Adipocyte (in vitro differentiated cells): Measurements from ENCODE around the gene SCARB1.

Experiments
- DNase-seq: peaks from one replicate; pipeline ENCODE4 v3.0.0-alpha.2; 2015; ENCODE audit warnings: low read depth
- H3K27me3 ChIP-seq: replicated peaks from 2 replicates; pipeline ENCODE4 v1.7.0; 2013; ENCODE audit warnings: mild to moderate bottlenecking, low read length, moderate library complexity; ENCODE audit not compliant: control insufficient read depth, insufficient read depth
- H3K36me3 ChIP-seq: 2 replicates; pipeline ENCODE4 v1.7.0; 2013; ENCODE audit warnings: low read length, mild to moderate bottlenecking, moderate library complexity; ENCODE audit not compliant: control insufficient read depth, insufficient read depth, severe bottlenecking
- H3K4me1 ChIP-seq: 2 replicates; pipeline ENCODE4 v1.7.0; 2013; ENCODE audit warnings: mild to moderate bottlenecking, low read length, moderate library complexity; ENCODE audit not compliant: control insufficient read depth, insufficient read depth
- H3K4me3 ChIP-seq: 2 replicates; pipeline ENCODE4 v1.7.0; 2013; ENCODE audit warnings: mild to moderate bottlenecking, low read length, moderate library complexity
- H3K9ac ChIP-seq: 2 replicates; pipeline ENCODE4 v1.7.0; 2013; ENCODE audit warnings: mild to moderate bottlenecking, low read length, moderate library complexity
- H3K9me3 ChIP-seq: 2 replicates; pipeline ENCODE4 v1.7.0; 2013; ENCODE audit warnings: mild to moderate bottlenecking, low read length, moderate library complexity; ENCODE audit not compliant: control insufficient read depth

Gene SCARB1

GRCh38 chr12:124834822-124835221 is 28.8 kb downstream of the SCARB1 start:
- Histone ChIP-seq H3K4me3 (no peak overlapping the region), H3K4me1 (peaks cover 23% of the 10 kb centered on the region), H3K36me3 (no peaks in the 10 kb centered on the region), H3K27me3 (no peaks in the 10 kb centered on the region), H3K9ac (no peak overlapping the region), H3K9me3 (no peaks in the 10 kb centered on the region)
- DNase-seq: no peak

- Histone ChIP-seq H3K36me3 (no peaks in the 10 kb centered on the region), H3K4me1 (peaks cover 35% of the 10 kb centered on the region), H3K9me3 (no peaks in the 10 kb centered on the region), H3K9ac (peak overlapping the region; percentile 33), H3K27me3 (no peaks in the 10 kb centered on the region), H3K4me3 (no peak overlapping the region)
- DNase-seq: no peak
These were observed 30.0 kb downstream of the SCARB1 start for GRCh38 chr12:124833693-124834122.

GRCh38 chr12:124832856-124833255 is 30.8 kb downstream of the SCARB1 start:
- Histone ChIP-seq H3K9me3 (no peaks in the 10 kb centered on the region), H3K9ac (no peak overlapping the region), H3K4me1 (peaks cover 34% of the 10 kb centered on the region), H3K4me3 (no peak overlapping the region), H3K27me3 (no peaks in the 10 kb centered on the region), H3K36me3 (no peaks in the 10 kb centered on the region)
- no peak for DNase-seq

GRCh38 chr12:124831590-124831989 is 32.1 kb downstream of the SCARB1 start:
- Histone ChIP-seq H3K9me3 (no peaks in the 10 kb centered on the region), H3K4me3 (no peak overlapping the region), H3K9ac (no peak overlapping the region), H3K4me1 (peaks cover 33% of the 10 kb centered on the region), H3K27me3 (no peaks in the 10 kb centered on the region), H3K36me3 (no peaks in the 10 kb centered on the region)
- DNase-seq: no peak

GRCh38 chr12:124830306-124830705 is 33.4 kb downstream of the SCARB1 start:
- no peak overlapping the region for H3K9ac ChIP-seq
- H3K27me3 ChIP-seq: no peaks in the 10 kb centered on the region
- H3K36me3 ChIP-seq: no peaks in the 10 kb centered on the region
- H3K4me3 ChIP-seq: no peak overlapping the region
- H3K9me3 ChIP-seq: no peaks in the 10 kb centered on the region
- DNase-seq: no peak
- H3K4me1 ChIP-seq: peaks cover 33% of the 10 kb centered on the region

- no peaks in the 10 kb centered on the region for H3K27me3 ChIP-seq
- no peak for DNase-seq
- no peaks in the 10 kb centered on the region for H3K9me3 ChIP-seq
- no peak overlapping the region for H3K9ac ChIP-seq
- H3K4me3 ChIP-seq: no peak overlapping the region
- H3K4me1 ChIP-seq: peaks cover 33% of the 10 kb centered on the region
- H3K36me3 ChIP-seq: no peaks in the 10 kb centered on the region
These were observed 33.9 kb downstream of the SCARB1 start for GRCh38 chr12:124829708-124830304.

- H3K4me1 ChIP-seq: peaks cover 31% of the 10 kb centered on the region
- peak; percentile 82 for DNase-seq
These were observed 34.5 kb downstream of the SCARB1 start for GRCh38 chr12:124829008-124829707.

GRCh38 chr12:124828264-124829007 is 35.2 kb downstream of the SCARB1 start:
- peaks cover 23% of the 10 kb centered on the region for H3K4me1 ChIP-seq
- H3K36me3 ChIP-seq: no peaks in the 10 kb centered on the region
- no peaks in the 10 kb centered on the region for H3K9me3 ChIP-seq
- H3K4me3 ChIP-seq: peak overlapping the region; percentile 35
- H3K9ac ChIP-seq: peak overlapping the region; percentile 65
- no peak for DNase-seq
- no peaks in the 10 kb centered on the region for H3K27me3 ChIP-seq

More at GRCh38 chr12:124829008-124829707, 34.5 kb downstream of the SCARB1 start:
- Histone ChIP-seq H3K27me3 (no peaks in the 10 kb centered on the region), H3K9ac (peak overlapping the region; percentile 65), H3K9me3 (no peaks in the 10 kb centered on the region), H3K36me3 (no peaks in the 10 kb centered on the region), H3K4me3 (peak overlapping the region; percentile 35)

GRCh38 chr12:124827588-124828184 is 36.0 kb downstream of the SCARB1 start:
- Histone ChIP-seq H3K4me3 (no peak overlapping the region), H3K9me3 (no peaks in the 10 kb centered on the region), H3K4me1 (peaks cover 21% of the 10 kb centered on the region), H3K27me3 (no peaks in the 10 kb centered on the region), H3K9ac (no peak overlapping the region), H3K36me3 (no peaks in the 10 kb centered on the region)
- no peak for DNase-seq

GRCh38 chr12:124824195-124824594 is 39.5 kb downstream of the SCARB1 start:
- H3K36me3 ChIP-seq: no peaks in the 10 kb centered on the region
- H3K9me3 ChIP-seq: no peaks in the 10 kb centered on the region
- H3K27me3 ChIP-seq: no peaks in the 10 kb centered on the region
- H3K9ac ChIP-seq: no peak overlapping the region
- no peak overlapping the region for H3K4me3 ChIP-seq
- peaks cover 17% of the 10 kb centered on the region for H3K4me1 ChIP-seq
- DNase-seq: no peak
